GM21423 (cell line): Measurements from ENCODE around the gene FALEC.

Source experiments
- ATAC-seq: cut with Tn5 transposase; IDR thresholded peaks from one replicate; pipeline ENCODE4 v1.9.1; 2021; ENCODE audit warnings: mild to moderate bottlenecking, moderate library complexity; ENCODE audit not compliant: unreplicated experiment

Gene FALEC

GRCh38 chr1:150511985-150512660, 3.4 kb upstream of the FALEC start:
- ATAC-seq: no peak

DNA sequence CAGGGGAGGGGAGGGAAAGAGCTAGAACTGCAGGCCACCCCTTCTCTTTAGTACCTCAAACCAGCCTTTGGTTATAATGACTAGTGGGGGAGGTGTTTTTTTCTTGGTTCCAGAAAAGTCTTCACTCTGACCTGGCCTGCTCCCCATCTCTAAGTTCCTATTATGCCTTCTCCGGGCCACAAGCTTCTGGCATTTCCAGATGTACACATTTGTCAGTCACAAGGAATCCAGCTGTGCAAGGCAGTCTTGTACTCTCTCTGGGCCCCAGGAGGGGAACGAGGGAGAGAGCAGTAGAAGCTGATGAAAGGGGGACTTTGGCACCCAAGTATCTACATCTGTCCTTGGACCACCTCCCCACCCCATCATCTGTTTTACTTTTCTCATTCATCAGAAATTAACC, 2.7 kb upstream of the FALEC start:
- no peak for ATAC-seq

DNA sequence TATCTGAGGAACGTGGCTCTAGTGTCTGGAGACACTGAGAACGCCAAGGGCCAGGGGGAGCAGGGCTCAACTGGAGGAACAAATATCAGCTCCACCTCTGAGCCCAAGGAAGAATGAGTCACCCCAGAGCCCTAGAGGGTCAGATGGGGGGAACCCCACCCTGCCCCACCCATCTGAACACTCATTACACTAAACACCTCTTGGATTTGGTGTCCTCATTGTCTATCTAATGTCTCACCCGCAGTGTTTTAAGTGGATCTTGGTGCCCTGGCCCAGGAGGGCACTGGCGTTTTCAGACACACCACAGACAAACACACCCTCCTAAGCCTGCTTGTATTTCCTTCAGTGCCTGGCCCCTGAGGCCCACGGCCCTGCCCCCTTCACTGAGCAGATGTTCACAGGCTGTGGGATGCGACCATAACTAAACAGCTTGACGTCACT, 2.2 kb upstream of the FALEC start:
- ATAC-seq: no peak

- ATAC-seq: no peak
Observed at GRCh38 chr1:150514260-150514659, 1.3 kb upstream of the FALEC start.

GRCh38 chr1:150514913-150515327, 632 bp upstream of the FALEC start:
- ATAC-seq: no peak

DNA sequence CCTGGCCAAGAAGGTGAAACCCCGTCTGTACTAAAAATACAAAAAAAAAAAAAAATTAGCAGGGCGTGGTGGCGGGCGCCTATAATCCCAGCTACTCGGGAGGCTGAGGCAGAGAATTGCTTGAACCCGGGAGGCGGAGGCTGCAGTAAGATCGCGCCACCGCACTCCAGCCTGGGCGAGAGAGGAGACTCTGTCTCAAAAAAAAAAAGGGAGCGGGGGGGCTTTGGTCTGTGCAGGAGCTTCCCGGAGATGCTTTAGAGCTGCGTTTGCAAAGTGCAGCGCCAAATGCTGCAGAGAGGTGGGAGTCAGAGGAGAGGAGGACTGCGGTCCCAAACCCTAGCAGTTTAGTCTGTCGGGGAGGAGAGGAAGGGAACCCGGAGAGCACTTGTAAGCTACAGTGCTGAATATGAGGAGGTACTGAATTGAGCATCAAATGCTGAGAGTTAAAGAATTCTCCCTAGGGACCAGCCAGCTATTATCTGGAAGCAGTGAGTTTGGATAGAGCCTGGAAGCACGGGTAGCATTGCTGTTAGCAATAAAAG, 569 bp downstream of the FALEC start:
- no peak for ATAC-seq

- ATAC-seq: no peak
Observed at GRCh38 chr1:150516616-150517015, 1.1 kb downstream of the FALEC start.

DNA sequence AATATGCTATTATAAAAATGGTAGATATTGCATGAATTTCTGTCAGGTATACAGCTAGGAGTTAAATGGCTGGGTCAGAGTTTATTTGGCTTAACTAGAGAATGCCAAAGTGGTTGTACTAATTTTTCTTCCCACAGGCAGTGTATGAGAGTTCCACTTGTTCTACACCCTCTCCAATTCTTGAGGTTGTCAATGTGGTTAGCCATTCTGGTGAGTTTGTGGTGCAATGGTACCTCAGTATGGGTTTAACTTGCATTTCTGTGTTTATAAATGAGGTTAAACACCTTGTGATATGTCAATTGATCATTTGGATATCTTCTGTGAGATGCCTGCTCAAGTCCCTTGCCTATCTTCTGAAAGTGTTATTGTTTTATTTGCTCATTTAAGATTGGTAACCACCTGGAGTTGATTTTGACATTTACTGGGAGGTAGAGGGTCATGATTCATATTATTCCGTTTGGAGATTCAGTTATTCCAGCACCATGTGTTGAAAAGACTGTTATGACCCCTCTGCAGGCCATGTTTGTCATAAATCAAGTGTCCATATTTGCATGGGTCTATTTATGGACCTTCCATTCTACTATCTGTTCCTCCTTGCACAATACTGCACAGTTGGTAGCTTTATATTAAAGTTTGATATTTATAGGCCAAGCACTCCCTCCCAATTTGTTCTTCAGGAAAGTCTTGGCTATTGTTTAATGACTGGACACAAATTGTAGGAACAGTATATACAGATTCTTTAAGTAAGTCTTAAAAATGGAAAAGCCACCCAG, 5.8 kb downstream of the FALEC start:
- ATAC-seq: no peak

- no peak for ATAC-seq
Observed at GRCh38 chr1:150525348-150525747, 9.8 kb downstream of the FALEC start.

GRCh38 chr1:150528196-150528595, 12.6 kb downstream of the FALEC start:
- no peak for ATAC-seq

GRCh38 chr1:150529017-150529416, 13.5 kb downstream of the FALEC start:
- ATAC-seq: no peak

GRCh38 chr1:150530491-150531159, 15.1 kb downstream of the FALEC start:
- no peak for ATAC-seq

- no peak for ATAC-seq
Observed at GRCh38 chr1:150532860-150533259, 17.3 kb downstream of the FALEC start.

DNA sequence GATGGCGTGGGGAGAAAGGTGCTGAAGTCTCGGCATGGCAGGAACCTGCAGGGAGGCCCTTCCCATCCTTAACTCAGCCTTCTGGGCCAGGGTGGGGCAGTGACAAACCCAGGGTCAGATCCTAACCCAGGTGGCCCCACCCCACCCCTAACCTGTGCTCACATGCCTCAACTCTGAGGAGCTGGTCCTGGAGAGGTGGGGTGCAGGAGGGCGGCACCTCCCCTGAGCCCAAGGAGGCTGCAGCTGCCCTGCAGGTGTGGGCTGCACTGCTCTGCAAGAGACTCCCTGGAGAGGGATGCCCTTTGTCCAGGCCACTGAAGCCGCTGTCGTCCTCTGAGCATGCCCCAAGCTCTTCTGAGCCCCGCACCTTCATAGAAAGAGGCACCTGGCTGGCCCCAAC, 18.4 kb downstream of the FALEC start:
- no peak for ATAC-seq

DNA sequence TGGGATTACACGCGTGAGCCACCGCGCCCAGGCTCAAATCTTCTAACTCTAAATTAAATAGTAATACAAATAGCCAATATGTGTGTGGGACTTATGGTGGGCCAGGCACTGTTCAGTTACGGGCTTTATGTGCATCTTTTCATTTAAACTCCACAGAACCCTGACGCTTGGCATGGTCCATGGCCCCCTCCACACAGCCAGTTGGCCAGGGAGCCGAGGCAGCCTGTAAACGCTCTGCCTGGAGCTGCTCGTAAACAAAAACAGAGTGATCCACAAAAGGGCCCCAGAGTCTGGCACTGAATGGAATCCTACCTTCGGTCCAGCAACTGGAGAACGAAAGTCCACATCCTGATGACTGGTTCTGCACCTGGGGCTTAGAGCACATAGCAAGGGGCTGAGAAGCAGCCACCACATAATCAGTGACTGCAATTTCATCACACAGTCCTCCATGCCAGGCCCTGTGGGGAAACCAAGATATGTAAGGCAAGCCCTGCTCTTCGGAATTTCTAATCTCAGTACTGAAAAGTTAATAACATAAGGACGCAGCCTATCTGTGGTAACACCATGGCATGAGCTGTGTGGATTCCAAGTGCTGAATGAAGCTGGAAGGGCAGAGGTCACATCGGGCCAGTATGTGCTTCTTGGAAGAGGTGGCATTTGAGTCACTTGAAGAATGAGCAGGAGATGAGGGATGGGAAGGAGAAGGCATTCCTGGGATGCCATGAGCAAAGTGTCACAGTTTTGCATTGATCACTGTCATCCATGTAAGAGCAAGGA, 20.1 kb downstream of the FALEC start:
- no peak for ATAC-seq

DNA sequence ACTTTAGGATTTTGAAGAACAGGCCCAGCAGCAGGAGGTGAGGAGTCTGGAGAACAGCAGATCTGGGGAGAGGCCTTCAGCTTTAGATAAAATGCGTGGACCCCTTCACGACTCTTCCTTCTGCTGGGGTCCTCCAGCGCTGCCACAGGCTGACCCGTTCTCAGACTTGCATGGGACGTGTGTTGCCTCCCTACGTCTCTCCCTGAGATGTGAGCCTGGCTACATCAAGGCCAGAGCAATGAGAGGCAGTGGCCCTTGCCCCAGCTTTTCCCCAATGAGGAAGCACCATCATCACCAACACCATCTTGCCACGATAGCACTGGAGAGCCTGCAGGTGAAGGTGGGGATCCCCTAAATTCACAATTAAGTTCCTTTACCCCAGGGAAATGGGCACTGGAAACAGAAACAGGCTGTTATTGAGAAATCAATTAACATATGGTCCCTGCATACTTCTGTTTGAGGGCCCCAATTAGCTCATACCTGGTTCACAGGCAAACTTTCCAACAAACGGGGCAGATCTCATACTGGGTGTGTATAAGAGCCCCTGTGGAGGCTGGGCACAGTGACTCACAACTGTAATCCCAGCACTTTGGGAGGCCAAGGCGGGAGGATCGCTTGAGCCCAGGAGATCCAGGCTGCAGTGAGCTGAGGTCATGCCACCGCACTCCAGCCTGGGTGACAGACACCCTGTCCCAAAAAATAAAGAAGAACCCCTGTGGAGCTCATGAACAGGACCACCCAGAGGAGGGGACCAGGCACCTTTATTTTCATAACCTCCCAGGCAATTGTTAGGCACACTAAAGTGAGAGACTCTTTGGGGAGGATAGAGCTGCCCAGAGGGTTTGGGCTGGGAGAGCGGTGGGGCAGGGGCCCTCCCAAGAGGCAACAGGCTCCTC, 21.5 kb downstream of the FALEC start:
- no peak for ATAC-seq

- no peak for ATAC-seq
Observed at GRCh38 chr1:150537732-150538684, 22.5 kb downstream of the FALEC start.

DNA sequence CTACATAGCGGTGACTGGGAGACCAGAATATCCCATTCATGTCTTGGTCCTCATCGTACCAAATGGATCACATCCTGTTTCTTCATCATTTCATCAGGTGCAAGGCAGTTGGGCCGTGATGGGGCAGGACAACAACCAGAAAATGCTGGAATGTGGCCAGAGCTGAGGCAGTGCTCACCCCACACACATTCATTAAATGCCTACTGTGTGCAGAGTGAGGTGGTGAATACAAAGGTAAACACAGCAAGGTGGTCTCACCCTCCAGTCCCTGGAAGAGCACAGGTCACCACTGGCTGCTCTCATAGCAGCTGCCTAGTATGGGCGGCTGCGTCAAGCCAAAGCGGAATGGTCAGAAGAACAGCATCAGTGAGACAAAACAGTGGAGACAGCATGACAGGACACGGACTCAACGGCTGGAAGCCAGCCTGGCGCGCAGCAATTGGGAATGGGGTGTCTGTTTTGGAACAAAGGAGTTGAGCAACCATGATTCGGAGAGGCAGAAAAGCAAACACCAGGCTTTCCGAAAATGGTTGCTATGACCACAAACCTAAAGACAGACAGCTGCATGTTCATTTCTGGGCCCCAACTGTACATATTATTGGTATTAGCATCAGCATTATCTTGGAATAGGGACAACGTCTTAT, 28.1 kb downstream of the FALEC start:
- no peak for ATAC-seq
